Activated CD4-positive, alpha-beta T cell treated with anti-CD3 and anti-CD28 coated beads for 36 hours (primary cell): ENCODE data around the gene C9. TPM values are rescaled to one million over a fixed set of nuclear protein-coding genes. Genes with fewer than 3 reads are reported as not detected.
"Not testable (repeated sequence)": the region's sequence is repeated elsewhere in the genome, so short reads cannot be mapped to it uniquely, and the experiment has no call there.

ENCODE experiments used
- ATAC-seq: fragments of 200-7000 bp; cut with Tn5 transposase; one replicate; pipeline ENCODE4 v1.10.0; 2021; ENCODE audit warnings: mild to moderate bottlenecking, moderate library complexity
- CTCF ChIA-PET: fragments of 350-600 bp; sonication (Branson Sonifier 250); formaldehyde crosslinking; loops from one replicate; lab custom pipeline; 2021; ENCODE audit warnings: antibody characterized with exemption; lab: Charles Lee
- POLR2A ChIA-PET: fragments of 350-600 bp; sonication (Branson Sonifier 250); formaldehyde crosslinking; loops from one replicate; lab custom pipeline; 2021; ENCODE audit warnings: antibody characterized with exemption, inconsistent platforms; lab: Charles Lee
- DNase-seq: peaks from one replicate; pipeline ENCODE4 v3.0.0-alpha.2; 2020
- H3K27ac Mint-ChIP-seq: one replicate; pipeline ENCODE4 v1.8.0; 2021; ENCODE audit warnings: mixed read lengths
- H3K27me3 Mint-ChIP-seq: one replicate; pipeline ENCODE4 v1.8.0; 2021; ENCODE audit warnings: mixed read lengths
- H3K36me3 Mint-ChIP-seq: one replicate; pipeline ENCODE4 v1.8.0; 2021; ENCODE audit warnings: low read depth, mixed read lengths
- H3K4me1 Mint-ChIP-seq: one replicate; pipeline ENCODE4 v1.8.0; 2021; ENCODE audit warnings: mixed read lengths
- H3K4me3 Mint-ChIP-seq: one replicate; pipeline ENCODE4 v1.8.0; 2021; ENCODE audit warnings: mild to moderate bottlenecking, moderate library complexity, mixed read lengths
- H3K9me3 Mint-ChIP-seq: one replicate; pipeline ENCODE4 v1.8.0; 2021; ENCODE audit warnings: low read depth, mixed read lengths
- intact Hi-C, 2 experiments: fragments of 100-400 bp; cut with DNase I in 1 of 2; cut with micrococcal nuclease in 1 of 2; formaldehyde crosslinking; loops; one replicate each; pipeline versions ENCODE4 v1.14.2 to v1.15.1; 2022 to 2024; cut with DNase I, micrococcal nuclease
- total RNA-seq, 2 experiments: library from RNA; stranded (reverse); gene quantifications; one replicate each; pipeline ENCODE4 v1.2.3, GENCODE V29; 2021

The C9 gene
- total RNA-seq = not detected

GRCh38 chr5:39364367-39364766, at the start of gene C9:
Gene C9 (minus strand): TSS chr5:39364495. CDS start chr5:39364464, 31 bp downstream.
- H3K36me3 Mint-ChIP-seq = no peaks in the 10 kb centered on the region
- H3K27me3 Mint-ChIP-seq = no peaks in the 10 kb centered on the region
- POLR2A ChIA-PET = no interaction called here
- H3K27ac Mint-ChIP-seq = no peak within 1 kb of the TSS
- H3K9me3 Mint-ChIP-seq = no peaks in the 10 kb centered on the region
- CTCF ChIA-PET = interaction anchor here (2.7 kb wide), 1 partner anchor 12 kb away, joined by 15 read pairs; no protein-coding TSS in a partner anchor
- intact Hi-C loops = no loop called here
- no peak within 1 kb of the TSS for H3K4me3 Mint-ChIP-seq
- DNase-seq (no peak), ATAC-seq (no peak)
- H3K4me1 Mint-ChIP-seq = peaks cover 5% of the 10 kb centered on the region

- H3K4me3 Mint-ChIP-seq = no peak overlapping the region
- POLR2A ChIA-PET = no interaction called here
- no peaks in the 10 kb centered on the region for H3K9me3 Mint-ChIP-seq
- ATAC-seq (no peak), DNase-seq (no peak)
- peaks cover 6% of the 10 kb centered on the region for H3K27me3 Mint-ChIP-seq
- intact Hi-C loops = no loop called here
- H3K36me3 Mint-ChIP-seq = no peaks in the 10 kb centered on the region
- H3K4me1 Mint-ChIP-seq = no peaks in the 10 kb centered on the region
- CTCF ChIA-PET = interaction anchor here (1.0 to 2.1 kb wide), 2 partner anchors 11 to 38 kb away, joined by 3 to 6 read pairs; partner anchors contain the start of gene DAB2
- no peak overlapping the region for H3K27ac Mint-ChIP-seq
Observed at GRCh38 chr5:39413771-39414170, 49.5 kb upstream of the C9 start.

GRCh38 chr5:39412721-39413394, 48.6 kb upstream of the C9 start:
- Mint-ChIP-seq H3K4me1 (no peaks in the 10 kb centered on the region), H3K27ac (no peak overlapping the region), H3K27me3 (peaks cover 6% of the 10 kb centered on the region), H3K9me3 (no peaks in the 10 kb centered on the region), H3K4me3 (no peak overlapping the region), H3K36me3 (no peaks in the 10 kb centered on the region)
- ChIA-PET CTCF (interaction anchor here (1.0 to 2.1 kb wide), 2 partner anchors 11 to 37 kb away, joined by 3 to 6 read pairs; partner anchors contain the start of gene DAB2), POLR2A (no interaction called here)
- DNase-seq (no peak), ATAC-seq (no peak)
- intact Hi-C loops = no loop called here

GRCh38 chr5:39411985-39412384, 47.7 kb upstream of the C9 start:
- no peaks in the 10 kb centered on the region for H3K36me3 Mint-ChIP-seq
- DNase-seq = no peak
- CTCF ChIA-PET = interaction anchor here (0.6 kb wide), 1 partner anchor 14 kb away, joined by 3 read pairs; no protein-coding TSS in a partner anchor
- no peaks in the 10 kb centered on the region for H3K9me3 Mint-ChIP-seq
- H3K27ac Mint-ChIP-seq = no peak overlapping the region
- ATAC-seq = no peak
- POLR2A ChIA-PET = no interaction called here
- no peaks in the 10 kb centered on the region for H3K4me1 Mint-ChIP-seq
- no peak overlapping the region for H3K4me3 Mint-ChIP-seq
- intact Hi-C loops = no loop called here
- peaks cover 5% of the 10 kb centered on the region for H3K27me3 Mint-ChIP-seq

GRCh38 chr5:39411061-39411460, 46.8 kb upstream of the C9 start:
- ChIA-PET POLR2A (no interaction called here), CTCF (no interaction called here)
- H3K27me3 Mint-ChIP-seq = peaks cover 8% of the 10 kb centered on the region
- no peaks in the 10 kb centered on the region for H3K36me3 Mint-ChIP-seq
- intact Hi-C loops = no loop called here
- H3K4me1 Mint-ChIP-seq = no peaks in the 10 kb centered on the region
- ATAC-seq = no peak
- no peak for DNase-seq
- no peaks in the 10 kb centered on the region for H3K9me3 Mint-ChIP-seq
- H3K4me3 Mint-ChIP-seq = no peak overlapping the region
- H3K27ac Mint-ChIP-seq = no peak overlapping the region

GRCh38 chr5:39409033-39409432, 44.7 kb upstream of the C9 start:
- intact Hi-C loops = no loop called here
- POLR2A ChIA-PET = no interaction called here
- Mint-ChIP-seq H3K9me3 (no peaks in the 10 kb centered on the region), H3K27ac (no peak overlapping the region), H3K4me3 (no peak overlapping the region), H3K4me1 (no peaks in the 10 kb centered on the region), H3K27me3 (peaks cover 8% of the 10 kb centered on the region), H3K36me3 (no peaks in the 10 kb centered on the region)
- ATAC-seq = no peak
- no peak for DNase-seq
- CTCF ChIA-PET = no interaction called here

GRCh38 chr5:39405083-39405843, 41.0 kb upstream of the C9 start:
- DNase-seq (no peak), ATAC-seq (no peak)
- intact Hi-C loops = no loop called here
- Mint-ChIP-seq H3K4me1 (no peaks in the 10 kb centered on the region), H3K4me3 (no peak overlapping the region), H3K9me3 (no peaks in the 10 kb centered on the region), H3K36me3 (no peaks in the 10 kb centered on the region), H3K27me3 (peaks cover 8% of the 10 kb centered on the region), H3K27ac (no peak overlapping the region)
- ChIA-PET POLR2A (no interaction called here), CTCF (interaction anchor here (1.3 kb wide), 1 partner anchor 29 kb away, joined by 4 read pairs; no protein-coding TSS in a partner anchor)

GRCh38 chr5:39403761-39404160, 39.5 kb upstream of the C9 start:
- H3K4me3 Mint-ChIP-seq, H3K36me3 Mint-ChIP-seq, H3K27me3 Mint-ChIP-seq, H3K4me1 Mint-ChIP-seq, intact Hi-C loops, DNase-seq, ATAC-seq, POLR2A ChIA-PET, H3K9me3 Mint-ChIP-seq, H3K27ac Mint-ChIP-seq, CTCF ChIA-PET: not testable (repeated sequence)

GRCh38 chr5:39402140-39402539, 37.8 kb upstream of the C9 start:
- POLR2A ChIA-PET, CTCF ChIA-PET, ATAC-seq: not testable (repeated sequence)

GRCh38 chr5:39400713-39401578, 36.7 kb upstream of the C9 start:
- no peak overlapping the region for H3K4me3 Mint-ChIP-seq
- H3K27me3 Mint-ChIP-seq = no peaks in the 10 kb centered on the region
- intact Hi-C loops = no loop called here
- H3K27ac Mint-ChIP-seq = no peak overlapping the region
- ATAC-seq = no peak
- no peaks in the 10 kb centered on the region for H3K9me3 Mint-ChIP-seq
- ChIA-PET CTCF (interaction anchor here (0.6 to 1.1 kb wide), 6 partner anchors 9 to 266 kb away, joined by 3 to 5 read pairs (median 4); no protein-coding TSS in a partner anchor), POLR2A (no interaction called here)
- no peaks in the 10 kb centered on the region for H3K36me3 Mint-ChIP-seq
- peaks cover 4% of the 10 kb centered on the region for H3K4me1 Mint-ChIP-seq
- no peak for DNase-seq

More at GRCh38 chr5:39402140-39402539, 37.8 kb upstream of the C9 start:
- H3K36me3 Mint-ChIP-seq, intact Hi-C loops, H3K4me1 Mint-ChIP-seq, H3K27ac Mint-ChIP-seq, H3K9me3 Mint-ChIP-seq, DNase-seq, H3K27me3 Mint-ChIP-seq, H3K4me3 Mint-ChIP-seq: not testable (repeated sequence)
